T-helper 17 cell (primary cell): ENCODE data around the gene MARCHF7. TPM values are rescaled to one million over a fixed set of nuclear protein-coding genes. Genes with fewer than 3 reads are reported as not detected.
"Not testable (repeated sequence)": the region's sequence is repeated elsewhere in the genome, so short reads cannot be mapped to it uniquely, and the experiment has no call there.

Source experiments
- ATAC-seq: fragments of 150-1000 bp; cut with Tn5 transposase; 2 replicates; pipeline ENCODE4 v1.10.0; 2021; ENCODE audit warnings: mild to moderate bottlenecking, moderate library complexity
- DNase-seq, 3 donors: peaks; one replicate each; pipeline versions ENCODE4 v3.0.0 to v3.0.0-alpha.2; 2020 to 2021
- H3K9me3 ChIP-seq: one replicate; pipeline ENCODE4 v1.7.0; 2013; ENCODE audit warnings: low read length, mild to moderate bottlenecking; ENCODE audit not compliant: control insufficient read depth, poor library complexity, severe bottlenecking
- H3K27ac Mint-ChIP-seq: one replicate; pipeline ENCODE4 v1.8.0; 2022; ENCODE audit warnings: mild to moderate bottlenecking, moderate library complexity, mixed read lengths
- H3K27me3 Mint-ChIP-seq: one replicate; pipeline ENCODE4 v1.8.0; 2022; ENCODE audit warnings: mixed read lengths
- H3K36me3 Mint-ChIP-seq: one replicate; pipeline ENCODE4 v1.8.0; 2022; ENCODE audit warnings: low read depth, mixed read lengths
- H3K4me1 Mint-ChIP-seq: one replicate; pipeline ENCODE4 v1.8.0; 2022; ENCODE audit warnings: mild to moderate bottlenecking, mixed read lengths
- H3K4me3 Mint-ChIP-seq: one replicate; pipeline ENCODE4 v1.8.0; 2022; ENCODE audit warnings: mild to moderate bottlenecking, moderate library complexity, mixed read lengths
- total RNA-seq, 4 donors: library from RNA in 2 of 4; stranded (reverse) in 2 of 4; gene quantifications; one replicate each; pipeline ENCODE4 v1.2.3 and lab custom pipeline; 2022 to 2026

MARCHF7 gene
- total RNA-seq, 2 donors from 2014 or later = 62.0 to 69.4 TPM

DNA sequence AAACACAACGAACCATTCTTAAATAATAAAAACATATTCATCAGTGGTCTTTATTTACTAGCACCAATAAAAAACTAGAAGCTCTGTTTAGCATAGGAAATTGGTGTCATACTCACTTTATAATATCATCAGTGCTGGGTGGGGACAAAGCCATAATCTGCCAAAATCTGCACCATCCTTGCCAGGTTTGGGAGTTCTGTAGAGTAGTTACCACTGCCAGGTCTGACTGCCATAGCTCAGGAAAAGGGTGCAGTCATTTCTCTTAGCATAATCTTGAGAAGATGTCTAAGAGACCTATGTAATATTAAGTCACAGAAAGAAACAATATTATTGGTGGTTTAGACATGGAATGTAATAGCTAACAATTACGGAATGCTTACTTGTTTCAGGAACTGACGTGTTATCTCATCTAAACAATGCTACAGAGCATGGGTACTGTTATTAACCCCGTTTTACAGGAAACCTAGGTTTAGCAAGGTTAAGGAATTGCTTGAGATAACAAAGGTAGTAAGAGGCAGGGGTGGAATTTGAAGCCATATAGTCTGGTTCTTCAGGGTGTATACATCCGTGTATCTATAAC, 1.6 kb upstream of the MARCHF7 start:
- Mint-ChIP-seq H3K27ac (peak overlapping the region; percentile 27), H3K4me3 (no peak overlapping the region), H3K27me3 (no peaks in the 10 kb centered on the region), H3K4me1 (peaks cover 23% of the 10 kb centered on the region), H3K36me3 (peaks cover 14% of the 10 kb centered on the region)
- H3K9me3 ChIP-seq = no peaks in the 10 kb centered on the region
- ATAC-seq (no peak), DNase-seq (no peak)

DNA sequence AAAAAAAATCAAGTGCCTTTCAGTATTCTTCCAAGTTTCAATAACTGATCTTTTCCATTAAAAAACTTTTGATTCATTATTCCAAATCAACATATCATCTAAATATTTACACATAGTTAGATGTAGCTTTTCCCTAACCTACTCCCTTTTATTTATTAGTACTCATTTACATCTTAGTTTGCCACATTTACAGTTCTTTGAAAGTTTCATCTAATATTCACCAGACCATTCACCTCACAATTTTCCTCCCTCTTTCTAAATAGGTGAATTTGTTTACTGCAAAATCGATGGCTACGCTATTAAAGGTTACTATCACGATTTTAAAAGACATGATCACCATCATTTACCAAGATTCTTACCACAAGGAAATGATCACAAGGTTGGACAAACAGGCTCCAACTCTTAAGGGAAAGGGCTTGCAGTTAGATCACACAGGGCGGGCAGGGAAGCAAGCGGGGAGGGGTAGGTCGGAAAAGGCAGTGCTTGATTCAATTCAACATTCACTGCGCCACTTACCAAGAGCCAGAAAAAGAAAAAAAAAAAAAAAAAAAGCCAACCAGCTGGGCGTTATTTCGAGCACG, 654 bp upstream of the MARCHF7 start:
- peaks cover 11% of the 10 kb centered on the region for H3K36me3 Mint-ChIP-seq
- peak overlapping the region; percentile 99 for H3K4me3 Mint-ChIP-seq
- peaks cover 32% of the 10 kb centered on the region for H3K4me1 Mint-ChIP-seq
- no peaks in the 10 kb centered on the region for H3K9me3 ChIP-seq
- peak overlapping the region; percentile 99 for H3K27ac Mint-ChIP-seq
- no peak for DNase-seq
- H3K27me3 Mint-ChIP-seq = no peaks in the 10 kb centered on the region
- ATAC-seq = no peak

DNA sequence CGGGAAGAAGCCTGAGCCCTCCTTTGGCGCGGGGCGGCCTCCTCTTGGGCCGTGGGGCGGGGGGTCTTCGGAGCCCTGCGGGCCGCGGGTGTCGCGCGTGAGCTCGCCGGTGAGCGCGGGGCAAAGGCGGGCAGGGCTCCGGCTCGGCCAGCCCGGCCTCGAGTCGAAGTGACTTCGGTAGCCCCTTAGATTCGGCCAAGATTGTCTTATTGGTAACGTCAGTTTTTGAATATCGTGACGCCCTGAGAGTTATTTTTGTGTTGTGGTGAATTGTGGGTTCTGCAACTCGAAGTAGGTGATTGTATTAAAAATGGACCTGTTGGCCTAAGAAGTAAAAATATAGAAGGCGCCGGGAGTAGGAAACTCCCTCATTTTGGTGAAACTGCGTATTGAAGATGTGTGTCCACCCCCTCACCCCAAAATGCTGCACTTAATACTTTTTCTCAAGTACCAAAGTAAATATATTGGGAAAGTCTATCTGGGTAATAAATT, 669 bp downstream of the MARCHF7 start:
- DNase-seq (no peak), ATAC-seq (peak; percentile 5)
- peaks cover 39% of the 10 kb centered on the region for H3K4me1 Mint-ChIP-seq
- H3K36me3 Mint-ChIP-seq = peaks cover 11% of the 10 kb centered on the region
- no peaks in the 10 kb centered on the region for H3K27me3 Mint-ChIP-seq
- H3K27ac Mint-ChIP-seq = peak overlapping the region; percentile 99
- H3K9me3 ChIP-seq = no peaks in the 10 kb centered on the region
- H3K4me3 Mint-ChIP-seq = peak overlapping the region; percentile 99

DNA sequence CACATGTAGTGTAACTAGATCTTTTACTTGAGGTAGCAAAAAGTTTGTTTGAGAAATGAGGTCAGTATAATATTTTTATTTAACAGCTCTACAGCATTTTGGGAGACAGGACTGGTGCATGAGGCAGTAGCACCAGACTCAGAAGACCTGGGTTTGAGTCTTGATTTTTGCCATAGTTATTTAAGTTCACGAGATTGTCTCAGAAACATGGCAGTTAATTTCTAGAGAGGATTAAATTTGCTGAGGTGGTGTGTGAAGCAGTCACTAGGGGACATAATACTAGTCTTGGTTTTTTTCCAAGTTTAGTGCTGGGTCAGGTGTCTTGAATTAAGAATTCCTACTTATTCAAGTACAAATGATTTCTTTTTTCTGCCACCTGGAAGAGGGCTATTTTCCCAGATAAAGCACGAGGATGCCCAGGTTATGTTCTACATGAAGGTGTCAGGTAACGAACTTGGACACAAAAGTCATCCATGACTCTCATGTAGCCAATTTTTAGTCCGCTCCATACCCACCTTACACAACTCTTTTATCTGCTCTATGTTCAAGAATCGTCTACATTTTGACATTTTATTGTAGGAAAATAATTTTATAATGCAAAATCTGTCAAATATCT, 1.4 kb downstream of the MARCHF7 start:
- Mint-ChIP-seq H3K4me3 (peak overlapping the region; percentile 99), H3K27ac (peak overlapping the region; percentile 99), H3K36me3 (peaks cover 11% of the 10 kb centered on the region), H3K27me3 (no peaks in the 10 kb centered on the region), H3K4me1 (peaks cover 40% of the 10 kb centered on the region)
- no peak for ATAC-seq
- DNase-seq = no peak
- H3K9me3 ChIP-seq = no peaks in the 10 kb centered on the region

DNA sequence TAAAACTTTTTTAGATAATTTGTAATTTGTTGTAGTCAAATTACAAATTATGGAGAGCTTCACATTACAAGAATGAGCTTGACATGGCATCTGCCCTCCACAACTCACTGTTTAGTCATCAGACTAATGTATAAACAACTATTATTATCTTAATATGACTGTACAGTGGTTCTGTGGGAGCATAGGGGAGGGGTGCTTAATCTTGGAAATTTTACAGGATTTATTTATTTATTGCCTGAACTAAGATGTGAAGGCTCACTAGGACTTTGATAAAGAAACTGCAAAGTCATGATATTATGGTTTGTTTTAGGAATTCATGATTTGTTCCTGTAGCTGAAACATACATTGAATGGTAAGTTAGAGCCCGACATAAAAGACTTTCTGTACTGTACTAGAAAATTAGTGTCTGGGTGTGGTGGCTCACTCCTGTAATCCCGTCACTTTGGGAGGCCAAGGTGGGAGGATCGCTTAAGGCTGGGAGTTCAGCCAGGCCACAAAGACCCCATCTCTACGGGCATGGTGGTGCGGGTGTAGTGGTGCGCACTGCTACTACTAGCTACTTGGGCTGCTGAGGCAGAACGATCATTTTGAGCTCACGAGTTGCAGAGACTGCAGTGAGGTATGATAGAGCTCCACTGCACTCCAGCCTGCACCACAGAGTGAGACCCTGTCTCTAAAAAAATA, 2.1 kb downstream of the MARCHF7 start:
- no peaks in the 10 kb centered on the region for H3K9me3 ChIP-seq
- DNase-seq = no peak
- Mint-ChIP-seq H3K4me3 (peak overlapping the region; percentile 99), H3K36me3 (peaks cover 9% of the 10 kb centered on the region), H3K4me1 (peaks cover 42% of the 10 kb centered on the region), H3K27me3 (no peaks in the 10 kb centered on the region), H3K27ac (peak overlapping the region; percentile 99)
- no peak for ATAC-seq

DNA sequence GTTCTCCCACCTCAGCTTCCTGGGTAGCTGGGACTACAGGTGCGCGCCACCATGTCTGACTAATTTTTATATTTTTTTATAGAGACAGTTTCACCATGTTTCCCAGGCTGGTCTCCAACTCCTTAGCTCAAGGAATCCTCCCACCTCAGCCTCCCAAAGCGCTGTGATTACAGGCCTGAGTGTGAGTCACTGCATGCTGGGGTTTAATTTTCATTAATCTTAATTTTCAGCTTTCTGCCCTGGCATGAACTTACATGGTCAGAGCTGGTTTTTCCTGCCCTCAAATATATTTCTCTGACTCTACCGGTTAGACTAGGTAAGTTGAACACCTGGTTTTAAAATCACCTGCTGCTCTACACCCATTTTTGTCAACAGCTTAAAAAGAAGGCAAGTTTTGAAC, 3.1 kb downstream of the MARCHF7 start:
- Mint-ChIP-seq H3K4me3 (peak overlapping the region; percentile 33), H3K4me1 (peaks cover 46% of the 10 kb centered on the region), H3K36me3 (peaks cover 7% of the 10 kb centered on the region), H3K27ac (peak overlapping the region; percentile 99), H3K27me3 (no peaks in the 10 kb centered on the region)
- ATAC-seq (no peak), DNase-seq (no peak)
- H3K9me3 ChIP-seq = no peaks in the 10 kb centered on the region

DNA sequence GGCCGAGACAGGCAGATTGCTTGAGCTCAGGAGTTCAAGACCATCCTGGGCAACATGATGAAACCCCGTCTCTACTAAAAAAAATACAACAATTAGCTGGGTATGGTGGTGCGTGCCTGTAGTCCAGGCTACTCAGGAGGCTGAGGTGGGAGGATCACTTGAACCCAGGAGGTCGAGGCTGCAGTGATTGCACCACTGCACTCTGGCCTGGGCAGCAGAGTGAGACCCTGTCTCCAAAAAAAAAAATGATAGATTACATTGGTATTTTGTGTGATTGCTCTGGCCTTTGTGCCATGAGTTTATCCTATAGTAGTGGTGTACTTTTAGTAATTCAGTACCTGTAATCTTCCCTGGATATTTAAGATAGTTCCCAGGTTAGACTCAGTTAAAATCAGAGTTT, 4.1 kb downstream of the MARCHF7 start:
- Mint-ChIP-seq H3K27ac (peak overlapping the region; percentile 99), H3K4me1 (peaks cover 55% of the 10 kb centered on the region)
- H3K36me3 Mint-ChIP-seq, ATAC-seq, H3K9me3 ChIP-seq, H3K27me3 Mint-ChIP-seq, DNase-seq, H3K4me3 Mint-ChIP-seq: not testable (repeated sequence)

DNA sequence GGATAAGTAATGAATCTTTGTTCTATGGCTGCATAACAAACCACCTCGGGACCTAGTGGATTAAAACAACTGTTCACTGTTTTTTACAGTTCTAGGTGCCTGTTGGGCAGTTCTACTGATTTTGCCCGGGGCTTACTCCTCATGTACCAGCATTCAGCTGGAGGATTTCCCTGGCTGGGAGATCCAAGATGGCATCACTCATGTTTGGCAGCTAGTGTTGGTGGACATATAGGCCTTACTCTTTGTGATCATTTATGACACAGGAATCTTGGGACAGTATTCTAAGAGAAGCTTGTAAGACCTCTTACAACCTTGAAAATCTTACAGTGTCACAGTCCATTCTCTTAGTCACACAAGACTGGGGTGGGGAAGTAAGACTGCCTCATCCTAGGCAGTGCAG, 4.6 kb downstream of the MARCHF7 start:
- ATAC-seq (no peak), DNase-seq (no peak)
- H3K9me3 ChIP-seq = no peaks in the 10 kb centered on the region
- Mint-ChIP-seq H3K27ac (peak overlapping the region; percentile 99), H3K4me3 (no peak overlapping the region), H3K36me3 (peaks cover 7% of the 10 kb centered on the region), H3K4me1 (peaks cover 54% of the 10 kb centered on the region), H3K27me3 (no peaks in the 10 kb centered on the region)

DNA sequence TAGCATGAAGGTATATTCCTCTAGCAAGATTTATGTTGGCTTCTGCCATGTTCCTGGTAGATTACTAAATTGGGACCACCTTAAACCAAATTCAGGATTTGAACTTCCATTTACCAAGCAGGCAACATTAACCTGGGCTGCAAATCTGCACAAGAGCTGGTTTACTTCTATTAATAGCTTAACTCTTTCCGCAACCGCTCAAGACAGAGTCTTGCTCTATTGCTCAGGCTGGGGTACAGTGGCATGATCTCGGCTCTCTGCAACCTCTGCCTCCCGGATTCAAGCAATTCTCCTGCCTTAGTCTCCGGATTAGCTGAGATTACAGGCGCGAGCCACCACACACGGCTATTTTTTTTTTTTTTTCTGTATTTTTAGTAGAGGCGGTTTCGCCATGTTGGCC, 8.4 kb downstream of the MARCHF7 start:
- Mint-ChIP-seq H3K27me3 (no peaks in the 10 kb centered on the region), H3K36me3 (peaks cover 5% of the 10 kb centered on the region), H3K4me3 (peak overlapping the region; percentile 37), H3K4me1 (peaks cover 60% of the 10 kb centered on the region), H3K27ac (no peak overlapping the region)
- DNase-seq = no peak
- H3K9me3 ChIP-seq = no peaks in the 10 kb centered on the region
- no peak for ATAC-seq

DNA sequence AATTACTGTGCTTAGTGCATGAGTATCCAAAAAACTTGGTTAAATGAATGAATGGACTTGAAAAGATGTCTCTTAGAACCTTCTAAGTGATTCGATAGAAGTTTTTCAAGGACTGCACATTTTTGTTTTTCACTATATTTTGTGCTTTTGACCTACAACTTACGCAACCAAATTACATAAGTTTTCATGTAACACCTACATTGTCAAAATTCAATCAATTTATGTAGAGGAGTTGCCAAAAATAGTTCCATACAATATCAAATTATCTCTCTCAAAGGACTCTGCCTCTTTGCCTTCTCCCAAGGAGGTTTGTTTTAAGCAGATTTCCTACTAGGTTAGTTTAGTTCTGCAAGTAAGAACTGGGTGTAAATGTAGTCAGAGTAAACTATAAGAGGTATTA, 10.3 kb downstream of the MARCHF7 start:
- Mint-ChIP-seq H3K27ac (no peak overlapping the region), H3K27me3 (no peaks in the 10 kb centered on the region), H3K4me3 (peak overlapping the region; percentile 72), H3K36me3 (peaks cover 5% of the 10 kb centered on the region), H3K4me1 (peaks cover 52% of the 10 kb centered on the region)
- DNase-seq = no peak
- H3K9me3 ChIP-seq = no peaks in the 10 kb centered on the region
- no peak for ATAC-seq

DNA sequence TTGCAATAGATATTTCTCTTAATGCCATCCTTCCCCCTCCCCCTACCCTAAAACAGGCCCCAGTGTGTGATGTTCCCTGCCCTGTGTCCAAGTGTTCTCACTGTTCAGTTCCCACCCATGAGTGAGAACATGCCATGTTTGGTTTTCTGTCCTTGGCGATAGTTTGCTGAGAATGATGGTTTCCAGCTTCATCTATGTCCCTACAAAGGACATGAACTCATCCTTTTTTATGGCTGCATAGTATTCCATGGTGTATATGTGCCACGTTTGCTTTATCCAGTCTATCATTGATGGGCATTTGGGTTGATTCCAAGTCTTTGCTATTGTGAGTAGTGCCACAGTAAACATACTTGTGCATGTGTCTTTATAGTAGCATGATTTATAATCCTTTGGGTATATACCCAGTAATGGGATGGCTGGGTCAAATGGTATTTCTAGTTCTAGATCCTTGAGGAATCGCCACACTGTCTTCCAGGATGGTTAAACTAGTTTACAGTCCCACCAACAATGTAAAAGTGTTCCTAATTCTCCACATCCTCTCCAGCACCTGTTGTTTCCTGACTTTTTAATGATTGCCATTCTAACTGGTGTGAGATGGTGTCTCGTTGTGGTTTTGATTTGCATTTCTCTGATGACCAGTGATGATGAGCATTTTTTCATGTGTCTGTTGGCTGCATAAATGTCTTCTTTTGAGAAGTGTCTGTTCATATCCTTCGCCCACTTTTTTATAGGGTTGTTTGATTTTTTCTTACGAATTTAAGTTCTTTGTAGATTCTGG, 12.7 kb downstream of the MARCHF7 start:
- H3K4me3 Mint-ChIP-seq = peak overlapping the region; percentile 19
- DNase-seq, ATAC-seq, H3K36me3 Mint-ChIP-seq, H3K9me3 ChIP-seq, H3K27me3 Mint-ChIP-seq: not testable (repeated sequence)
- H3K4me1 Mint-ChIP-seq = peaks cover 52% of the 10 kb centered on the region
- peak overlapping the region; percentile 60 for H3K27ac Mint-ChIP-seq

DNA sequence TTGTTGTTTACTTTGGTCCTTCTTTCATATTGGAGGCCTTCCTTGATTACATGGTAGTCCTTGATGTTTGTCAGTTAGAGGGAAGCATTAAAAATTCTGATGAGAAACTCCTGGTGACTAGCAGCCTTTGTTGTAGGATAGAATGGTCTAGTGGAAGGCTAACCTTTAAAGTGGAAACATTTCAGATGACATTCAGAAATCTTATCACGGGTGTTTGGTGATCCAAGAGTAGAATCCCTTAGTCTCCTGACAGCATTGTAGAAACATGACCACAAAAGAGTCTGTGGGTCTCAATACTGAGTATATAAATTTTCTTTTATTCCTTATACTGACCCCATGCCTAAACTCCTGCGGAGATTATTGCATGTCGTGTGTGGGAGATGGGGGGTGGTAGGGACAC, 13.4 kb downstream of the MARCHF7 start:
- H3K36me3 Mint-ChIP-seq = peaks cover 7% of the 10 kb centered on the region
- no peak overlapping the region for H3K4me3 Mint-ChIP-seq
- DNase-seq = no peak
- ATAC-seq = no peak
- no peaks in the 10 kb centered on the region for H3K27me3 Mint-ChIP-seq
- H3K9me3 ChIP-seq = no peaks in the 10 kb centered on the region
- peak overlapping the region; percentile 22 for H3K27ac Mint-ChIP-seq
- peaks cover 45% of the 10 kb centered on the region for H3K4me1 Mint-ChIP-seq

DNA sequence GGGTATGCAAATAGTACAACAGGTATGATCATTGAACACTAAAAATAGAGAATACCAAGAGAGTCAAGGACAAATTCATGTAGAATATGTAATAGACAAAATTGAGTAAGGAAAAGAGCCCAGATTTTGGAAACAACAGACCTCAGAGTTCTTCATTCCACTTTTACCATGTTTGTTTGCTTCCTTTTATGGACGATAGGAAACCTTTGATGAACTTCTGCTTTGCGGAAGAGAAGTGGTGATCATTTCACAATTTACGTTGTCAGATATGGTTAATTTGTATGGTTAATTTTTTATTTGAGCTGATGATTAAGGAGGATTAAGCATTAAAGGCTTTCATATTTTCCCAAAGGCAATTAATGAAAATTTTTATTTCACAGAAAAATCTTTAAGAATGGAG, 16.3 kb downstream of the MARCHF7 start:
- H3K9me3 ChIP-seq = no peaks in the 10 kb centered on the region
- ATAC-seq (no peak), DNase-seq (no peak)
- Mint-ChIP-seq H3K27me3 (no peaks in the 10 kb centered on the region), H3K4me1 (peaks cover 28% of the 10 kb centered on the region), H3K36me3 (peaks cover 10% of the 10 kb centered on the region), H3K27ac (peak overlapping the region; percentile 9), H3K4me3 (no peak overlapping the region)
